ENCODE results near the gene HLTF. TPM values are rescaled to one million over a fixed set of nuclear protein-coding genes. Genes with fewer than 3 reads are reported as not detected.
A peak's percentile ranks its signal among the peaks of the same experiment; 100 is the strongest.
"Not testable (repeated sequence)": the region's sequence is repeated elsewhere in the genome, so short reads cannot be mapped to it uniquely, and the experiment has no call there.

HLTF gene
- total RNA-seq, 4 donors from 2014 or later, result 18.3 to 28.2 (median 23.0) TPM

- Histone ChIP-seq H3K36me3 (peaks cover 3 to 33% of the 10 kb centered on the region in 2 donors), H3K27me3 (no peaks in the 10 kb centered on the region), H3K9me3 (no peaks in the 10 kb centered on the region), H3K4me3 (peak overlapping the region; percentile 68 to 90), H3K27ac (peak overlapping the region; percentile 94 to 98 (median 96)), H3K4me1 (peaks cover 0 to 37% (median 7%) of the 10 kb centered on the region in 3 donors)
- 0 to 28% methylated on average over 1 to 2 of the region's 34 CpGs for WGBS, 2 donors (ENCODE audit: low coverage in 1 of 2)
- TF ChIP-seq, protein P1, sequence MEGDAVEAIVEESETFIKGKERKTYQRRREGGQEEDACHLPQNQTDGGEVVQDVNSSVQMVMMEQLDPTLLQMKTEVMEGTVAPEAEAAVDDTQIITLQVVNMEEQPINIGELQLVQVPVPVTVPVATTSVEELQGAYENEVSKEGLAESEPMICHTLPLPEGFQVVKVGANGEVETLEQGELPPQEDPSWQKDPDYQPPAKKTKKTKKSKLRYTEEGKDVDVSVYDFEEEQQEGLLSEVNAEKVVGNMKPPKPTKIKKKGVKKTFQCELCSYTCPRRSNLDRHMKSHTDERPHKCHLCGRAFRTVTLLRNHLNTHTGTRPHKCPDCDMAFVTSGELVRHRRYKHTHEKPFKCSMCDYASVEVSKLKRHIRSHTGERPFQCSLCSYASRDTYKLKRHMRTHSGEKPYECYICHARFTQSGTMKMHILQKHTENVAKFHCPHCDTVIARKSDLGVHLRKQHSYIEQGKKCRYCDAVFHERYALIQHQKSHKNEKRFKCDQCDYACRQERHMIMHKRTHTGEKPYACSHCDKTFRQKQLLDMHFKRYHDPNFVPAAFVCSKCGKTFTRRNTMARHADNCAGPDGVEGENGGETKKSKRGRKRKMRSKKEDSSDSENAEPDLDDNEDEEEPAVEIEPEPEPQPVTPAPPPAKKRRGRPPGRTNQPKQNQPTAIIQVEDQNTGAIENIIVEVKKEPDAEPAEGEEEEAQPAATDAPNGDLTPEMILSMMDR (IDR thresholded peaks at IDR 0.05), result no peak
- TF ChIP-seq POLR2AphosphoS5 (IDR thresholded peaks at IDR 0.05), result peak; percentile 19
- no peak for TF ChIP-seq EP300 (IDR thresholded peaks at IDR 0.05)
- TF ChIP-seq POLR2A (IDR thresholded peaks at IDR 0.05), result no peak
- ATAC-seq, result peak; percentile 50
These were observed 94.2 kb downstream of the HLTF start for GRCh38 chr3:148992027-148992634.

- whole genome bisulfite sequencing, 2 donors (ENCODE audit: low coverage in 1 of 2), result no CpG with 5 or more reads among the region's 91 CpGs
These were observed 94.9 kb downstream of the HLTF start, which contains the start of gene GYG1 for GRCh38 chr3:148991219-148992026. Gene GYG1, plus strand, starts transcription at chr3:148991540. Its CDS starts 101 bp downstream, at chr3:148991641.

DNA sequence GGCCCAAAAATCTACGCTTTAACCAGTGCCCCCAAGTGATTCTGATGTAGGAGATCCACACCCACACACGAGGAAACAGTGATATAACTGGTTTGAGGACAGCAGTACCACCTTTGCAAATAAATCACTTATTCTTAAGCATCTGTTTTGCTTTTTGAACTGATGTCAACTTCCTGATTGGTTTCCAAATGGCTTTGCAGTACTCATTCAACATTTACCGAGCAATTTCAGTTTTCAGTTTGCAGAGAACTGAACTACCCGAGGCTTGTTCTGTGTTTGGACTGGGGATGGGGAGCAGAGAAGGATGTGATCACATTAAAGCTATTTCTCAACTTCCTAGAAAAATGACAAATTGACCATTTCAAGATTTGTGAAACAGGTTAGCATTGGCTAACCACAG is 96.1 kb downstream of the HLTF start:
- TF ChIP-seq POLR2AphosphoS5 (IDR thresholded peaks at IDR 0.05) (no peak), EP300 (IDR thresholded peaks at IDR 0.05) (no peak), POLR2A (IDR thresholded peaks at IDR 0.05) (no peak)
- TF ChIP-seq, protein P1 (IDR thresholded peaks at IDR 0.05), result no peak
- Histone ChIP-seq H3K27ac (peak overlapping the region; percentile 94 to 98 (median 96)), H3K4me3 (no peak overlapping the region), H3K9me3 (no peaks in the 10 kb centered on the region), H3K36me3 (peaks cover 0 to 15% of the 10 kb centered on the region in 2 donors), H3K27me3 (no peaks in the 10 kb centered on the region), H3K4me1 (peaks cover 0 to 36% (median 7%) of the 10 kb centered on the region in 3 donors)
- no peak for ATAC-seq
- WGBS, 2 donors (ENCODE audit: low coverage in 1 of 2), result 61 to 65% methylated on average over 4 of the region's 4 CpGs

More at GRCh38 chr3:148991219-148992026, 94.9 kb downstream of the HLTF start, which contains the start of gene GYG1:
- H3K27me3 ChIP-seq, result no peaks in the 10 kb centered on the region
- peak within 1 kb of the TSS; percentile 94 to 98 (median 96) for H3K27ac ChIP-seq
- no peaks in the 10 kb centered on the region for H3K9me3 ChIP-seq
- ATAC-seq, result peak; percentile 95
- H3K4me1 ChIP-seq, result peaks cover 0 to 36% (median 7%) of the 10 kb centered on the region in 3 donors
- TF ChIP-seq, protein P1 (IDR thresholded peaks at IDR 0.05), result peak in 3 of 4 experiments; percentile 37 to 51 (median 45)
- TF ChIP-seq POLR2AphosphoS5 (IDR thresholded peaks at IDR 0.05) (peak; percentile 95), EP300 (IDR thresholded peaks at IDR 0.05) (no peak), POLR2A (IDR thresholded peaks at IDR 0.05) (peak; percentile 94 to 96)
- peak within 1 kb of the TSS; percentile 68 to 90 for H3K4me3 ChIP-seq
- H3K36me3 ChIP-seq, result peaks cover 1 to 26% of the 10 kb centered on the region in 2 donors

- not testable (repeated sequence) for H3K36me3 ChIP-seq, H3K4me3 ChIP-seq, H3K9me3 ChIP-seq, H3K27me3 ChIP-seq, ATAC-seq, H3K27ac ChIP-seq
- peaks cover 0 to 17% (median 0%) of the 10 kb centered on the region in 3 donors for H3K4me1 ChIP-seq
- WGBS, 2 donors (ENCODE audit: low coverage in 1 of 2), result 97 to 100% methylated on average over 4 to 16 of the region's 29 CpGs
These were observed 98.8 kb downstream of the HLTF start for GRCh38 chr3:148987551-148987950.

- H3K4me1 ChIP-seq, result no peaks in the 10 kb centered on the region
- no peaks in the 10 kb centered on the region for H3K27me3 ChIP-seq
- no peaks in the 10 kb centered on the region for H3K36me3 ChIP-seq
- 89 to 100% methylated on average over 1 of the region's 1 CpG for WGBS, 2 donors (ENCODE audit: low coverage in 1 of 2)
- H3K4me3 ChIP-seq, result no peak overlapping the region
- H3K9me3 ChIP-seq, result peaks cover 0 to 6% (median 0%) of the 10 kb centered on the region in 3 donors
- no peak for TF ChIP-seq POLR2AphosphoS5 (IDR thresholded peaks at IDR 0.05)
- TF ChIP-seq POLR2A (IDR thresholded peaks at IDR 0.05), result no peak
- TF ChIP-seq EP300 (IDR thresholded peaks at IDR 0.05), result no peak
- TF ChIP-seq, protein P1 (IDR thresholded peaks at IDR 0.05), result no peak
- H3K27ac ChIP-seq, result no peak overlapping the region
- no peak for ATAC-seq
These were observed 105.1 kb downstream of the HLTF start for GRCh38 chr3:148981273-148981672.
